COLO668 (cell line): ENCODE results near the gene MN1.
A peak's percentile ranks its signal among the peaks of the same experiment; 100 is the strongest.

Experiments used
- DNase-seq: peaks from one replicate; lab custom pipeline; 2025; ENCODE audit not compliant: unreplicated experiment; lab: John Stamatoyannopoulos, UW

MN1 gene

DNA sequence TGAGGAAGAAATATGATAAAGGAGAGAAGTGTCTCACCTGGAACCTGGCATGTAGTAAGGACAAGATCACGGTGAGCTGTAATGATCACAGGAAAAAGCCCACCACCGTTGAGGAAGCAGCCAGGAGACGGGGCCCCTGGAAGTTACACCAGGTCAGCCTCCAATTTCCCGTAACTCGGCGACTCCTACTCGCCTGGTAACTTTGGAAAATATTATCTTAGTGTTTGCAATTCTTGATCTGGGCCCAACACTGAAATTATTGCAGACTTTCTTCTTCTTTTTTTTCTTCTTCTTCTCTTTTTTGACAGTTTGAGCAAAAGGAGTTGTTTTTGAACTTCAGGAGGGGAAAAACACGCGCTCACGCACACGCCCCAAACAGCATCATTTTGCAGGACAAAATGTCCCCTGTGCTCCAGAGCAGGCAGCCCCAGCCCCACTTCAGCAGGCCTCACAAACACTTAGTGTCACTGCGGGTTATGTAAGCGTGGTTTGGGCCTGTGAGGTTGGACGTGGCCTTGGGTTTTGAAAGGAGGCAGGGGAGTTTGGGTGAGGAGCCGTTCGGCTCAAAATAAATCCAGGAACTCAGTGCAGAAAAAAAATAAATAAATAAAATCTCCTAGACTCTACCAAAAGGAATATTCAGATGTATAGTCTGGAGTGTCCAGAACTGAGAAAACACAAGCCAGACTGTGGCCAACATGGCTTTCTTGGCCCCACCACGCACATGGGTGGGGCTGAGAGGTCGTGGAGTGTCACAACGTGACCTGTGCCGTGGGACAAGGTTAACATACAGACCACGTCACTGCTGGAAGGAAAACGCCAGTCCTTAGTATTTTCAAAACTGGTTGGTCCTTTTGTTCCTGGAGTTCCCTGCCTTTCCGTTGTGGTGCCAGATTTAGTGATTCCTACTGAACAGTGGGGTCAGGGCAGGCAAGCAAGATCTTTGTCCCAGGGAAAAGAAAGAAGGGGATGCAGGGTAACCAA lies 26.3 kb upstream of the MN1 start:
- no peak for DNase-seq

- peak; percentile 22 for DNase-seq
These were observed 23.6 kb upstream of the MN1 start for GRCh38 chr22:27825174-27825573.

DNA sequence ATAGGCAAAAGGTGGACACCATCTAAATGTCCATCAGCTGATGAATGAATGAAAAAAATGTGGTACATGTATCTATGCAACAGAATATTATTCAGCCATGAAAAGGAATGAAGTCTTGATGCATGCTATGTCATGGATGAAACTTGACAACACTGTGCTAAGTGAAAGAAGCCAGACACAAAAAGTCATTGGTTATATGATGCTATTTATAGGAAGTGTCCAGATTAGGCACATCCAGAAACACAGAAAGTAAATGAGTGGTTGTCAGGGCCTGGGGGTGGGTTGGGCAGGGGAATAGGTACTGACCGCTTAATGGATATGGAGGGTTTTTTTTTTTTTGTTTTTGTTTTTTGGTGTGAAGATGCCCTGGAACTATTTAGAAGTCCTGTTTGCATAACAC lies 21.7 kb upstream of the MN1 start:
- no peak for DNase-seq

GRCh38 chr22:27820896-27821866 lies 19.6 kb upstream of the MN1 start:
- no peak for DNase-seq

GRCh38 chr22:27816552-27816951 lies 15.0 kb upstream of the MN1 start:
- no peak for DNase-seq

DNA sequence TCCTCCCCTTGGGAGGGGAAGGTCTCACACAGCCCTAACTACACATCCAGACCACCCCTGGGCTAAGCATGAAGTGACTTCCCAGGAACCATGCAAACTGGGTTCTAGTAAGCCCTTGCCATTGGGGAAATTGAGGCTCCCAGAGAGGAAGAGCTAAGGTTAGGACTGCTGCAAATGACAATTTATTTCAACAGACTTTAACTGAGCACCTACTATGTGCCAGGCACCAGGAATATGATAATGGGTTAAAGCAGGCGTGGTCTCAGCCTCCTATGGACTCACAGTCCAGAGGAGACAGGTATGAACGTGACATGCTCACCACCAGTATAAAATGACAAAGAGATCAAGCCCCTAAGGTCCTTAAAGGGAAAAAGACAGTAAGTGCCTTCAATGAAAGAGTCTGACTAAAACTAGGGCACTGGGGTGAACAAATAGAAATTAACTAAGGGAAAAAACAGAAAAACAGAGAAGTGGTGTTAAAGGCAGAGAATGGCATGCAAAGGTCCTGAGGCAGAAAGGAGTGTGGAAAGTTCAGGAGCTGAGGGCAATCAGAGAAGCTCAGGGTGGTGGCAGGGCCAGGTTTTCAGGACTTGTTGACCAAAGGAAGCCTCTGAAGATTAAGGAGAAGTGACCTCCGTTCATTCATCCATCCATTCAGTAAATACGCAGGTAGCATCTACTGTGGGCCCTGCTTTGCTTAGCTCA lies 14.4 kb upstream of the MN1 start:
- DNase-seq, result no peak

DNA sequence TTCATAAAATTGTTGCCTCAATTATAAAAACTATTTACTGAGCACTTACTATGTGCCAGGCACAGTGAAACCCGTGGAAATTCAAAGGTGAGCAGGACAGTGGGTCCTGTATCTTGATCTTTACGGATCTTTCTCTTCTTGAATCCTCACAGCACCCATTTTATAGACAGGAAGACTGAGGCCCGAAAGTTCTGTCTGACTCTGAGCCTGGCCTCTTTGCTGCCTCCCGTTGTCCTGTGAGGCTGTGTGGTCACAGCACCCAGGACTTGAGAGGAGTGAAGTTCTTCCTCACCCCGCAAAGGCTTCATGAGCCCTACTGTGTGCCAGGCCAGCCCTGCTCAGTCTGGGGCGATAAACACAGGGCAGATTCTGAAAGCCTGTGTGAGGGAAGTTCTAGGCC lies 13.4 kb upstream of the MN1 start:
- no peak for DNase-seq

DNA sequence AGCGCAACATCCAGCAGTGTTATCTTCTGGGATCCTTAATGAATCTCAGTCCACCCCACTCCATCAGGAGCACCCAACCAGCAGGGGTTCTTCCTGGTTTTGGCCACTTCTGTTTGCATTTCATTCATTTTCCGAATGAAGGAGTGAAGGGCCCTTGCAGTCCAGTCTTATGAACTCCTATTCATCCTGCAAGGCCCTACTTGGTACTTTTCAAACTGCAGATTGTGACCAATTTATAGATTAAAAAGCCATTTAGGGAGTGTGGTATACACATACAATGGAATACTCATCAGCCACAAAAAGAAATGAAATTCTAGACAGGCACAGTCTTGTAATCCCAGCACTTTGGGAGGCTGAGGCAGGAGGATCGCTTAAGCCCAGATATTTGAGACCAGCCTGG lies 10.2 kb upstream of the MN1 start:
- DNase-seq, result no peak

GRCh38 chr22:27810609-27811151 lies 9.1 kb upstream of the MN1 start:
- peak; percentile 61 for DNase-seq

GRCh38 chr22:27809700-27810608 lies 8.4 kb upstream of the MN1 start:
- DNase-seq, result no peak

DNA sequence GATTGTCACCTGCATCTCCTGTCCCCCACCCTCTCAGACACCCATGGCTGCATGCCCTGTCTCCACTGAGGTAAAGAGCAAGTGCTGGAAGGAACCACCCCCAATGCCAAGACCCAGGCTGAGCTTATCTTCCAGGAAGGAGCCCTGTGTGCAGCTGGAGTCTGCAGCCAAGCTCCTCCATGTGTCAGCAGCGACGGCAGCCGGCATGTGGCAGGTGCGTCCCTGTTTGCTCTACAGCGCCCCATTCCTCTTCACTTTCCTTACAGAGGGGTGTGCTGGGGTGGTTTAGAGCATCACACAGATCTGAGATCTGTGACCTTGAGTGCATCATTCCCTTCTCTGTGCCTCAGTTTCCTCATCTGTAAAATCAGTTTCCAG lies 7.7 kb upstream of the MN1 start:
- peak; percentile 23 for DNase-seq

GRCh38 chr22:27808451-27809225 lies 7.1 kb upstream of the MN1 start:
- DNase-seq, result no peak

GRCh38 chr22:27805841-27806240 lies 4.3 kb upstream of the MN1 start:
- no peak for DNase-seq

- DNase-seq, result peak; percentile 66
These were observed 3.1 kb upstream of the MN1 start for GRCh38 chr22:27804470-27805297.

GRCh38 chr22:27803841-27804415 lies 2.4 kb upstream of the MN1 start:
- no peak for DNase-seq

DNA sequence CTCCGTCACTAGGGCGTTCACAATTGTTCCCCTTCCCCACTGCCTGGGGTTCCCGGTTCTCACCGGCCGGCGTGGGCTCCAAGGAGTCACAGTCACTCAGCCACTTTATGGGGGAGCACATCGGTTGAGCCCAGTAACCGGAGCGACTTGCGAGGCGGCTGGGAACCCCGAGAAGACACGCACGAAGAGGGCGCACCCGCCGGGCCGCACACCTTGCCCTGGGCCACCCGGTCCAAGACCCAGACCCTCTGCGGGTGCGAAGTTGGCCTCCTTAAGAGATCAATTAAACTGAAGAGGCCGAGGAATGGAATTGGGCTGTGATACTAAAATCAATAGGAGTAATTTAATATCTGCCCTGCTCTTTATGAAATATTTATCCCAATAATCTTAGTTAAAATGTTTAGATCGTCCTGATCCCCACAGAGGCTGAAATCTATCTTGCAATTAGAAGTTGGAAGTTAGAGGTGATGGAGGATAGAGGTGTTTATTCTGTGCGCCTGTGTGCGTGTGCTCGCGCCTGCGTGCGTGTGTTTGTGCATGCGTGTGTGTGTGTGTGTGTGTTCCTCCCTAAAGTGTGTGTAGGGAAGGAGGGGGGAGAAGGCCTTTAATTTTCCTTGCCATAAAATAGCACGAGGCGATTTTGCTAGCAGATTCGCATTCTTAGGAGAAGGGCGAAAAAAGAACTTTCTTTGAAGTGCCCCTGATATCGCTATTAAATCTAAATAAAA lies 954 bp upstream of the MN1 start:
- no peak for DNase-seq

DNA sequence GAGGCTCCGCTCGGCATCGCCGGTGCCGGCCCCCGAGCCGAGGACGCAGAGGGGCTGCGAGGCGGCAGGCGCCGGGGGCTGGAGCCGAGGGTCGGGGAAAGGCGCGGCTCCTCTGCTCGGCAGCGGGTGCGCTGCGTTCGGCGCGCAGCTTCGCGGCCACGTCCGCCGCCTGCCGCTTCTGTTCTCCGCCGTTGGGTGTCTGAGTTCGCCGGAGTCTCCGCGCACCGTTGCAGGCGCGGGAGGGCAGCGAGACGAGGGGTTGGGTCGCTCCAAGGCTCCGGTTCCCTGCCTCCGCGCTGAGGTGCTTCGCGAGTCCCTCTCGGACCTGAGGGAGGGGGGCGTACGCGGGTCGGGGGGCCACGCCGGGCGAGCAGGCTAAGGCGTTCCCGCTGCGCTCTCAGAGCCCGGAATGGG lies 347 bp downstream of the MN1 start:
- DNase-seq, result peak; percentile 44
